K562 (cell line): ENCODE data around the gene DNAJB12. TPM values are rescaled to one million over a fixed set of nuclear protein-coding genes. Genes with fewer than 3 reads are reported as not detected.

Experiments
- CLOCK ChIP-seq: fragments of 250-450 bp; sonication (Bioruptor Pico); IDR thresholded peaks from 2 replicates; pipeline ENCODE4 v1.4.0; 2020; ENCODE audit warnings: mild to moderate bottlenecking, moderate library complexity, borderline replicate concordance
- CREM ChIP-seq: IDR thresholded peaks from 2 replicates; pipeline ENCODE4 v1.6.1; 2014; ENCODE audit warnings: antibody characterized with exemption, low read depth
- GATAD2A ChIP-seq: fragments of 450-650 bp; IDR thresholded peaks from 2 replicates; pipeline ENCODE4 v1.6.1; 2017
- NR0B1 ChIP-seq: fragments of 450-650 bp; IDR thresholded peaks from one replicate; pipeline ENCODE4 v1.6.1; 2018; ENCODE audit warnings: mild to moderate bottlenecking, moderate library complexity; ENCODE audit not compliant: partially characterized antibody
- PHB ChIP-seq: fragments of 250-450 bp; sonication (Bioruptor Pico); IDR thresholded peaks from 2 replicates; pipeline ENCODE4 v1.5.0; 2021
- RBBP5 ChIP-seq: fragments of 200-600 bp; sonication (generic); IDR thresholded peaks from 2 replicates; pipeline ENCODE4 v1.6.1; 2012; ENCODE audit warnings: borderline replicate concordance, mild to moderate bottlenecking, low read length, control low read depth, inconsistent platforms; ENCODE audit not compliant: insufficient read depth, poor library complexity, severe bottlenecking
- SLC30A9 ChIP-seq: fragments of 250-450 bp; sonication (Bioruptor Pico); IDR thresholded peaks from 2 replicates; pipeline ENCODE4 v1.8.0; 2022; ENCODE audit warnings: mild to moderate bottlenecking, moderate library complexity
- ZFP91 ChIP-seq: sonication (generic); formaldehyde crosslinking; IDR thresholded peaks from 2 replicates; pipeline ENCODE4 v1.8.0; 2022; ENCODE audit warnings: mild to moderate bottlenecking, missing genetic modification reagents
- ZNF407 ChIP-seq: fragments of 450-650 bp; IDR thresholded peaks from 2 replicates; pipeline ENCODE4 v1.6.1; 2016; ENCODE audit warnings: low read depth
- polyA plus RNA-seq, 8 experiments: library from polyadenylated mRNA; depleted of rRNA in 4 of 8; stranded (reverse) in 5 of 8; unstranded in 3 of 8; fragments of >200 nt; fragmentation: Nextera tagmentation in 2 of 8; fragmentation: Illumina TruSeq in 1 of 8; extraction: Ambion mirVana in 2 of 8; extraction: Trizol in 1 of 8; gene quantifications; 2 replicates each; pipeline versions ENCODE4 v1.2.1 to v1.2.3, GENCODE V29; 2011 to 2014; ENCODE audit warnings: inconsistent platforms in 1 of 8, missing spikeins in 1 of 8
- total RNA-seq, 7 experiments: library from RNA; depleted of rRNA in 6 of 7; stranded (reverse); fragments of >200 nt in 6 of 7; fragmentation: Illumina TruSeq in 2 of 7; extraction: Trizol in 2 of 7; gene quantifications; 2 replicates each; pipeline versions ENCODE4 v1.2.1 to v1.2.3, GENCODE V29; 2011 to 2021; ENCODE audit warnings: low replicate concordance in 1 of 7

The DNAJB12 gene
- total and polyA plus RNA-seq, 9 of the 15 experiments (the other 6 are each of a cell fraction or from before 2014, with no cell fraction given) = 3.5 to 31.5 (median 20.3) TPM

GRCh38 chr10:72354356-72355213 lies at the start of gene DNAJB12 (continued):
- TF ChIP-seq ZNF407 (no peak), ZFP91 (CRISPR knock-in tag) (no peak), CLOCK (CRISPR knock-in tag) (no peak), SLC30A9 (CRISPR knock-in tag) (no peak), PHB (CRISPR knock-in tag) (no peak), NR0B1 (no peak), RBBP5 (peak; percentile 99), CREM (peak; percentile 100), GATAD2A (peak; percentile 93)
